Mucosa of descending colon (tissue), 3 donors: Measurements from ENCODE around the gene LIF. TPM values are rescaled to one million over a fixed set of nuclear protein-coding genes. Genes with fewer than 3 reads are reported as not detected.

Experiments
- ATAC-seq: fragments of 200-7000 bp; cut with Tn5 transposase; one replicate; pipeline ENCODE4 v1.9.1; 2020; ENCODE audit warnings: mild to moderate bottlenecking, moderate library complexity
- DNase-seq, 3 donors: peaks; one replicate each; pipeline ENCODE4 v3.0.0-alpha.2; 2020
- H3K36me3 ChIP-seq: fragments of 200-600 bp; one replicate; pipeline ENCODE4 v1.8.0; 2021; ENCODE audit warnings: low read depth, mild to moderate bottlenecking
- H3K4me1 ChIP-seq: fragments of 200-600 bp; one replicate; pipeline ENCODE4 v1.8.0; 2021; ENCODE audit warnings: low read depth, mild to moderate bottlenecking
- H3K4me3 ChIP-seq: fragments of 200-600 bp; one replicate; pipeline ENCODE4 v1.8.0; 2021; ENCODE audit warnings: mild to moderate bottlenecking
- H3K9me3 ChIP-seq: fragments of 200-600 bp; one replicate; pipeline ENCODE4 v1.8.0; 2021; ENCODE audit warnings: mild to moderate bottlenecking
- intact Hi-C, 2 donors: fragments of 100-400 bp; cut with DNase I in 1 of 2; cut with micrococcal nuclease in 1 of 2; formaldehyde crosslinking; loops; one replicate each; pipeline versions ENCODE4 v1.11.0 to v1.11.1; 2022; cut with DNase I, micrococcal nuclease
- total RNA-seq, 3 donors: library from RNA; stranded (reverse); fragmentation: NEBNext Ultra II Directional in 2 of 3; extraction: Animal tissue kit (Norgen Biotek cat#: 25700) in 2 of 3; gene quantifications; one replicate each; pipeline versions ENCODE4 v1.2.1 to v1.2.4, GENCODE V29; 2021 to 2023
- TF ChIP-seq, protein P1 (sequence below): fragments of 200-600 bp; IDR thresholded peaks from one replicate; pipeline ENCODE4 v1.8.0; 2022; ENCODE audit warnings: antibody characterized with exemption, mild to moderate bottlenecking
- donor health status: DM: no; HTN: no; CAD: no; lungs with moderate emphysema.
- donor health status: DM: no; HTN: no; CAD: no.
- donor health status: DM: no; HTN: yes; CAD: no.

LIF gene
- total RNA-seq, 3 donors from 2014 or later = 9.1 to 10.0 (median 9.9) TPM

GRCh38 chr22:30252411-30253204 lies 6.0 kb upstream of the LIF start:
- Histone ChIP-seq H3K4me1 (peaks cover 43% of the 10 kb centered on the region), H3K36me3 (no peaks in the 10 kb centered on the region), H3K4me3 (no peak overlapping the region), H3K9me3 (no peaks in the 10 kb centered on the region)
- ATAC-seq = peak; percentile 57
- DNase-seq = peak; percentile 73 to 85 (median 85)
- intact Hi-C loops = no loop called here
- TF ChIP-seq, protein P1, sequence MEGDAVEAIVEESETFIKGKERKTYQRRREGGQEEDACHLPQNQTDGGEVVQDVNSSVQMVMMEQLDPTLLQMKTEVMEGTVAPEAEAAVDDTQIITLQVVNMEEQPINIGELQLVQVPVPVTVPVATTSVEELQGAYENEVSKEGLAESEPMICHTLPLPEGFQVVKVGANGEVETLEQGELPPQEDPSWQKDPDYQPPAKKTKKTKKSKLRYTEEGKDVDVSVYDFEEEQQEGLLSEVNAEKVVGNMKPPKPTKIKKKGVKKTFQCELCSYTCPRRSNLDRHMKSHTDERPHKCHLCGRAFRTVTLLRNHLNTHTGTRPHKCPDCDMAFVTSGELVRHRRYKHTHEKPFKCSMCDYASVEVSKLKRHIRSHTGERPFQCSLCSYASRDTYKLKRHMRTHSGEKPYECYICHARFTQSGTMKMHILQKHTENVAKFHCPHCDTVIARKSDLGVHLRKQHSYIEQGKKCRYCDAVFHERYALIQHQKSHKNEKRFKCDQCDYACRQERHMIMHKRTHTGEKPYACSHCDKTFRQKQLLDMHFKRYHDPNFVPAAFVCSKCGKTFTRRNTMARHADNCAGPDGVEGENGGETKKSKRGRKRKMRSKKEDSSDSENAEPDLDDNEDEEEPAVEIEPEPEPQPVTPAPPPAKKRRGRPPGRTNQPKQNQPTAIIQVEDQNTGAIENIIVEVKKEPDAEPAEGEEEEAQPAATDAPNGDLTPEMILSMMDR = no peak

- intact Hi-C loops = no loop called here
- Histone ChIP-seq H3K4me1 (peaks cover 50% of the 10 kb centered on the region), H3K36me3 (no peaks in the 10 kb centered on the region)
Observed at GRCh38 chr22:30251711-30252110, 5.2 kb upstream of the LIF start.

DNA sequence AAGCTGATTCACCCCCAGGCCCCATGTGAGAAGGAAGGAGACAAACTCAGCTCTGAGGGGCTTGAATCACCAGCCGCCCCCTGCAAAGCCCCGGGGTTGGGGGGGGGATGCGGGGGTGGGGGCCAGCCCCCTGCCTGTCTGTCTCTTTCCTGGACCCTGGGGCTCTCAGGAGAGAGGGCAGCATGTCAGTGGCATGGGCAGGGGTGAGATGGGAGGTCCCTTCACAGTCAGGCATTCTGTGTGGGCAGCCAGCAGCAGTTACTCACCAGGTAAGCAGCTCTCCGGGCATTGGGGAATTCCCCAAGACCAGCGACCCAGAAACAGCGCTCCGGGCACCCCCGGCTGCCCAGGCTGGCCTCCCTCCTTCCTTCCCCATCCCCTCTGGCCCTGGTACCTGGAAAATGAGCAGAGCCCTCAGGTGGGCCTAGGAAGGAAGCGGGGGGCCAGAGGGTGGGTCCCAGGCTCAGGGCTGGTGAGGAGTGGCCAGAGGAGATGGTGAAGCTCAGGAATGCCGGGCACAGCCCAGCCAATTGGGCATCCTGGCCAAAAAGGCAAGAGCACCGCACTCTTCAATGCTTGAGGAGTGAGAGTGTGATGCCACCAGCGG lies 4.2 kb upstream of the LIF start:
- Histone ChIP-seq H3K4me3 (no peak overlapping the region), H3K36me3 (no peaks in the 10 kb centered on the region), H3K9me3 (no peaks in the 10 kb centered on the region), H3K4me1 (peaks cover 48% of the 10 kb centered on the region)
- intact Hi-C loops = no loop called here
- DNase-seq = no peak
- ATAC-seq = no peak
- TF ChIP-seq, protein P1 = no peak

More at GRCh38 chr22:30251711-30252110, 5.2 kb upstream of the LIF start:
- TF ChIP-seq, protein P1 = no peak
- Histone ChIP-seq H3K9me3 (no peaks in the 10 kb centered on the region), H3K4me3 (no peak overlapping the region)
- ATAC-seq (no peak), DNase-seq (peak in 1 of 3 donors; percentile 30)

DNA sequence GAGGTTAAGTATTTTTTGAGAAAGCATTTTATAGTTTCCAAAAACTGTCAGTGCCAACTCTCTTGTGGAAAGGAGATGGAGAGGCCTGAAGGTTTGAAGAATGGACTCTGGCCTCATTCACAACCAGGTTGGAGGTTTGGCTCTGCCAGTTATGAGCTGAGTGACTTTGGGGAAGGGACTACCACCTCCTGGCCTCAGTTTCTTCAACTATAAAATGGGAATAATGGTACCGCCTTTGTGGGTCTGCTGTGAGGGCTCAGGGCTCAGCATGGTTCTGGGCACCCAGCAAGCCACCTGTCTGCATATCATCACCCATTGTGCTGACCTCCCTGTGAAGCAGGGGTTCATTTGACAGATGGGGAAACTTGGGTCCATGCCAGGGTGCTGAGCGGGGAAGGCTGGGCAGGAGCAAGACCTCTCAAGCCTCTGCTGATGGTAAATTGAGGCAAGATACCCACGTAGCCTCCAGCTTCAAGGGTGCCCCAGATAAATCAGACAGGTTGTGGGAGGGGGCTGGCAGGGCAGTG lies 3.5 kb upstream of the LIF start:
- intact Hi-C loops = no loop called here
- Histone ChIP-seq H3K9me3 (no peaks in the 10 kb centered on the region), H3K4me1 (peaks cover 53% of the 10 kb centered on the region), H3K4me3 (no peak overlapping the region), H3K36me3 (no peaks in the 10 kb centered on the region)
- DNase-seq (no peak), ATAC-seq (no peak)
- TF ChIP-seq, protein P1 = no peak

- peak in 1 of 3 donors; percentile 65 for DNase-seq
- H3K4me1 ChIP-seq = peaks cover 53% of the 10 kb centered on the region
- H3K4me3 ChIP-seq = no peak overlapping the region
- no peaks in the 10 kb centered on the region for H3K9me3 ChIP-seq
- ATAC-seq = no peak
- TF ChIP-seq, protein P1 = no peak
- no peaks in the 10 kb centered on the region for H3K36me3 ChIP-seq
- intact Hi-C loops = no loop called here
Observed at GRCh38 chr22:30249049-30250038, 2.8 kb upstream of the LIF start.
